Measurements from ENCODE around the gene MOSPD3. TPM values are rescaled to one million over a fixed set of nuclear protein-coding genes. Genes with fewer than 3 reads are reported as not detected.

MOSPD3 gene
- total RNA-seq, 1 donor from 2014 or later: 10.5 TPM

DNA sequence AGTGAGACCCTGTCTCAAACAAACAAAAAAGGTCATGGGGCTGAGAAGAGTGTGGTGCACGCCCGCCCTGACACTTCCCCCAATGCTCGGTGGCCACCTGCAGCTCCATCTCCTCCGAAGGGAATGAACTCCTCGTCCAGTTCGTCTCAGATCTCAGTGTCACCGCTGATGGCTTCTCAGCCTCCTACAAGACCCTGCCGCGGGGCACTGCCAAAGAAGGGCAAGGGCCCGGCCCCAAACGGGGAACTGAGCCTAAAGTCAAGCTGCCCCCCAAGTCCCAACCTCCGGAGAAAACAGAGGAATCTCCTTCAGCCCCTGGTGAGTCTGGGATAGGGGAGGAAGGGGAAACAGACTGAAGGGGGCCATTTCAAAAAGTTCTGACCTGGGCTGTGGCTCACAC lies 6.0 kb upstream of the MOSPD3 start:
- no peaks in the 10 kb centered on the region for H3K27me3 Mint-ChIP-seq
- no peaks in the 10 kb centered on the region for H3K36me3 Mint-ChIP-seq (ENCODE audit: low read depth)
- TF ChIP-seq, protein P1, sequence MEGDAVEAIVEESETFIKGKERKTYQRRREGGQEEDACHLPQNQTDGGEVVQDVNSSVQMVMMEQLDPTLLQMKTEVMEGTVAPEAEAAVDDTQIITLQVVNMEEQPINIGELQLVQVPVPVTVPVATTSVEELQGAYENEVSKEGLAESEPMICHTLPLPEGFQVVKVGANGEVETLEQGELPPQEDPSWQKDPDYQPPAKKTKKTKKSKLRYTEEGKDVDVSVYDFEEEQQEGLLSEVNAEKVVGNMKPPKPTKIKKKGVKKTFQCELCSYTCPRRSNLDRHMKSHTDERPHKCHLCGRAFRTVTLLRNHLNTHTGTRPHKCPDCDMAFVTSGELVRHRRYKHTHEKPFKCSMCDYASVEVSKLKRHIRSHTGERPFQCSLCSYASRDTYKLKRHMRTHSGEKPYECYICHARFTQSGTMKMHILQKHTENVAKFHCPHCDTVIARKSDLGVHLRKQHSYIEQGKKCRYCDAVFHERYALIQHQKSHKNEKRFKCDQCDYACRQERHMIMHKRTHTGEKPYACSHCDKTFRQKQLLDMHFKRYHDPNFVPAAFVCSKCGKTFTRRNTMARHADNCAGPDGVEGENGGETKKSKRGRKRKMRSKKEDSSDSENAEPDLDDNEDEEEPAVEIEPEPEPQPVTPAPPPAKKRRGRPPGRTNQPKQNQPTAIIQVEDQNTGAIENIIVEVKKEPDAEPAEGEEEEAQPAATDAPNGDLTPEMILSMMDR (IDR thresholded peaks at IDR 0.05): no peak
- ChIA-PET CTCF (no interaction called here), POLR2A (interaction anchor here (0.6 to 4.8 kb wide), 4 partner anchors 21 to 237 kb away, joined by 3 to 32 read pairs (median 4); partner anchors contain the start of genes FBXO24 and LRCH4)
- no peaks in the 10 kb centered on the region for H3K9me3 Mint-ChIP-seq
- no peak overlapping the region for H3K27ac Mint-ChIP-seq
- no peak overlapping the region for H3K4me3 Mint-ChIP-seq
- ATAC-seq (ENCODE audit: low read depth) (no peak), DNase-seq (no peak)
- intact Hi-C loops (cut with micrococcal nuclease): no loop called here
- peaks cover 19% of the 10 kb centered on the region for H3K4me1 Mint-ChIP-seq

DNA sequence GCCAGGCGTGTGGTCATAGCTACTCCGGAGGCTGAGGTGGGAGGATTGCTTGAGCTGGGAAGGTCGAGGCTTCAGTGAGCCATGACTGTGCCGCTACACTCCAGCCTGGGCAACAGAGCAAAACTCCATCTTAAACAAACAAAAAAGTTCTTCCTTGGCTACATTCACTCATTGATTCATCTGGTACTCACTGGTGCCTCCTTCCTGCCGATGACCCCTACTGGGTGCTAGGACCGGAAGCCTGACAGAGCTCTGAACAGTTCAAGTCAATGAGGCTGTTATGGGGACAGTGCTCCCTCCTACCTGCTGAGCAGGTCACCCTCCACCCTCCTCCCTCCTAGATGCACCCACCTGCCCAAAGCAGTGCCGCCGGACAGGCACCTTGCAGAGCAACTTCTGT lies 5.2 kb upstream of the MOSPD3 start:
- CTCF ChIA-PET: no interaction called here
- POLR2A ChIA-PET: interaction anchor here (0.6 to 4.8 kb wide), 3 partner anchors 22 to 71 kb away, joined by 3 to 32 read pairs (median 3); partner anchors contain the start of genes FBXO24 and LRCH4
- intact Hi-C loops (cut with micrococcal nuclease): no loop called here
- Mint-ChIP-seq H3K27ac (no peak overlapping the region), H3K27me3 (no peaks in the 10 kb centered on the region), H3K9me3 (no peaks in the 10 kb centered on the region), H3K4me3 (no peak overlapping the region), H3K4me1 (peaks cover 22% of the 10 kb centered on the region), H3K36me3 (ENCODE audit: low read depth) (peaks cover 3% of the 10 kb centered on the region)
- TF ChIP-seq, protein P1 (IDR thresholded peaks at IDR 0.05): no peak
- no peak for ATAC-seq (ENCODE audit: low read depth)
- no peak for DNase-seq

DNA sequence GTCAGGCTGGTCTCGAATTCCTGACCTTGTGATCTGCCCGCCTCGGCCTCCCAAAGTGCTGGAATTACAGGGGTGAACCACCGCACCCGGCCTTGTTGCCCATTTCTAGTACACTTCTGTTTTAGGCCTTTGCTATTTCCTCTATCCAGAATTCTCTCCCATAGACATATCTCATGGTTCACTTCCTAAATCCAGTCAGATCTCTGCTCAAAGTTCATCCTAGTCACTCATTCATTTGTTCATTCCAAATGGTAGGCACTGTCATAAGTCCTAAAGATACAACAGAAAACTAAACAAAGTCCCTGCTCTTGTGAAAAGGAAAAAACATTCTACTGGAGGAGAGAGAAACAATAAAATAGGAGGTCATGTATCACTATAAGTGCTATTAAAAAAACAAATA lies 2.4 kb upstream of the MOSPD3 start:
- H3K36me3 Mint-ChIP-seq (ENCODE audit: low read depth): peaks cover 5% of the 10 kb centered on the region
- peaks cover 31% of the 10 kb centered on the region for H3K4me1 Mint-ChIP-seq
- no peak overlapping the region for H3K4me3 Mint-ChIP-seq
- ATAC-seq (ENCODE audit: low read depth) (no peak), DNase-seq (no peak)
- no peak overlapping the region for H3K27ac Mint-ChIP-seq
- TF ChIP-seq, protein P1 (IDR thresholded peaks at IDR 0.05): no peak
- intact Hi-C loops (cut with micrococcal nuclease): loop anchor here (5.0 kb wide), 2 partner anchors 97 to 447 kb away; partner anchors contain the start of gene POP7
- POLR2A ChIA-PET: interaction anchor here (0.7 to 5.7 kb wide), 4 partner anchors 21 to 126 kb away, joined by 4 to 114 read pairs (median 5); partner anchors contain the start of genes FBXO24, LRCH4 and NYAP1
- CTCF ChIA-PET: no interaction called here
- no peaks in the 10 kb centered on the region for H3K27me3 Mint-ChIP-seq
- H3K9me3 Mint-ChIP-seq: no peaks in the 10 kb centered on the region

DNA sequence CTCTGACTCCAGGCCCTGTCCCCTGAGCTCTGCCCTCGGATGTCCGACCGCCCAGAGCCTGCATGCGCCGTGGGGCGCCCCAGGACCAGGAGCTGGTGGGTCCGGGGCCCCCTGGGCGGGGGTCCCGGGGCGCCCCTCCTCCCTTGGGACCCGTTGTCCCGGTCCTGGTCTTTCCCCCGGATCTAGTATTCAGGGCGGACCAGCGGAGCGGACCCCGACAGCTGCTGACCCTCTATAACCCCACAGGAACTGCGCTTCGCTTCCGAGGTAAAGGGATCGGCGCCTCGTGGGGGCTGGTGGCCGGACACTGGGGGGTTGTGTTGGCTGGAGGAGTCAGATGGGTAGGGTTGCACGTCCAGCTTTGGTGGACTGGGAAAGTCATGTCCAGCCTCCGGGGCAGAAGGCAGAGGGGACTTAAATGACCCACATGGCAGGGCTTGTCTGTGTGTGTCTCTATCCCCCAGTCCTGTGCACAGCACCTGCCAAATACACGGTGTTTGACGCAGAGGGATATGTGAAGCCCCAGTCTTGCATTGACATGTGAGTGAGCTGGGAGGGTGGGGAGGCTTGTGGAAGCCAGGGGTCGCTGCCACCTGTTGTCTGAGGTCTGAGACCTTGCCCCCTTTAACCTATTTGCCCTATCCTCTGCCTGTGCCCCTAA lies 520 bp downstream of the MOSPD3 start:
- no peaks in the 10 kb centered on the region for H3K9me3 Mint-ChIP-seq
- DNase-seq (peak; percentile 22), ATAC-seq (ENCODE audit: low read depth) (no peak)
- peak overlapping the region; percentile 24 for H3K27ac Mint-ChIP-seq
- peak overlapping the region; percentile 99 for H3K4me3 Mint-ChIP-seq
- ChIA-PET CTCF (interaction anchor here (0.8 to 1.7 kb wide), 9 partner anchors 17 to 92 kb away, joined by 3 to 10 read pairs (median 4); partner anchors contain the start of genes GIGYF1 and POP7), POLR2A (interaction anchor here (0.6 to 5.7 kb wide), 26 partner anchors 9 to 530 kb away, joined by 3 to 114 read pairs (median 5); partner anchors contain the start of genes AGFG2, FBXO24, GIGYF1 and GNB2)
- peaks cover 5% of the 10 kb centered on the region for H3K36me3 Mint-ChIP-seq (ENCODE audit: low read depth)
- peaks cover 19% of the 10 kb centered on the region for H3K4me1 Mint-ChIP-seq
- intact Hi-C loops (cut with micrococcal nuclease): loop anchor here (1.0 to 5.0 kb wide), 3 partner anchors 13 to 444 kb away; partner anchors contain the start of gene POP7
- H3K27me3 Mint-ChIP-seq: no peaks in the 10 kb centered on the region
- TF ChIP-seq, protein P1 (IDR thresholded peaks at IDR 0.05): no peak

Data from activated B cell treated with CpG ODN at 0.5 μM for 24 hours (primary cell).